CD1c-positive myeloid dendritic cell (primary cell): ENCODE measurements around the gene DRC1.
A peak's percentile ranks its signal among the peaks of the same experiment; 100 is the strongest.
"Not testable (repeated sequence)": the region's sequence is repeated elsewhere in the genome, so short reads cannot be mapped to it uniquely, and the experiment has no call there.

Source experiments
- DNase-seq: peaks from one replicate; pipeline ENCODE4 v3.0.0-alpha.2; 2016; ENCODE audit errors: extremely low spot score

DRC1 gene

GRCh38 chr2:26401739-26402541 lies at the start of gene DRC1:
TSS of gene DRC1 (plus strand) at chr2:26401920. CDS start at chr2:26401990, 70 bp downstream.
- peak; percentile 72 for DNase-seq

GRCh38 chr2:26352892-26353291 lies 48.8 kb upstream of the DRC1 start:
- peak; percentile 7 for DNase-seq

GRCh38 chr2:26354469-26354868 lies 47.3 kb upstream of the DRC1 start:
- DNase-seq: not testable (repeated sequence)

- peak; percentile 24 for DNase-seq
Measured at GRCh38 chr2:26355038-26355995, 46.4 kb upstream of the DRC1 start.

- no peak for DNase-seq
Measured at GRCh38 chr2:26356111-26356510, 45.6 kb upstream of the DRC1 start.

- DNase-seq: no peak
Measured at GRCh38 chr2:26356771-26357170, 44.9 kb upstream of the DRC1 start.

- no peak for DNase-seq
Measured at GRCh38 chr2:26359886-26360473, 41.7 kb upstream of the DRC1 start.

GRCh38 chr2:26363323-26363722 lies 38.4 kb upstream of the DRC1 start:
- DNase-seq: no peak

GRCh38 chr2:26363958-26364357 lies 37.8 kb upstream of the DRC1 start:
- DNase-seq: no peak

- DNase-seq: no peak
Measured at GRCh38 chr2:26364669-26365068, 37.1 kb upstream of the DRC1 start.

GRCh38 chr2:26366957-26367356 lies 34.8 kb upstream of the DRC1 start:
- DNase-seq: no peak

- not testable (repeated sequence) for DNase-seq
Measured at GRCh38 chr2:26369664-26370063, 32.1 kb upstream of the DRC1 start.

GRCh38 chr2:26370909-26371308 lies 30.8 kb upstream of the DRC1 start:
- not testable (repeated sequence) for DNase-seq

GRCh38 chr2:26376799-26377198 lies 24.9 kb upstream of the DRC1 start:
- no peak for DNase-seq

- DNase-seq: no peak
Measured at GRCh38 chr2:26380281-26380680, 21.4 kb upstream of the DRC1 start.

- DNase-seq: peak; percentile 21
Measured at GRCh38 chr2:26382564-26382963, 19.2 kb upstream of the DRC1 start.

- DNase-seq: no peak
Measured at GRCh38 chr2:26384183-26384582, 17.5 kb upstream of the DRC1 start.

- DNase-seq: no peak
Measured at GRCh38 chr2:26384597-26384996, 17.1 kb upstream of the DRC1 start.

GRCh38 chr2:26387189-26387588 lies 14.5 kb upstream of the DRC1 start:
- DNase-seq: no peak

GRCh38 chr2:26394694-26395093 lies 7.0 kb upstream of the DRC1 start:
- no peak for DNase-seq

GRCh38 chr2:26395394-26395793 lies 6.3 kb upstream of the DRC1 start:
- no peak for DNase-seq

- DNase-seq: no peak
Measured at GRCh38 chr2:26396734-26397298, 4.9 kb upstream of the DRC1 start.
